Nephron progenitor cell (in vitro differentiated cells): Measurements from ENCODE around the gene FAM156A.
"Not testable (repeated sequence)": the region's sequence is repeated elsewhere in the genome, so short reads cannot be mapped to it uniquely, and the experiment has no call there.

ENCODE experiments used
- DNase-seq: peaks from one replicate; pipeline ENCODE4 v3.0.0; 2021
- H3K27ac Mint-ChIP-seq: 2 replicates; pipeline ENCODE4 v1.8.0; 2021; ENCODE audit warnings: mild to moderate bottlenecking, moderate library complexity, mixed read lengths
- H3K27me3 Mint-ChIP-seq: 2 replicates; pipeline ENCODE4 v1.8.0; 2021; ENCODE audit warnings: mild to moderate bottlenecking, low read depth, mixed read lengths; ENCODE audit not compliant: poor library complexity
- H3K36me3 Mint-ChIP-seq: 2 replicates; pipeline ENCODE4 v1.8.0; 2021; ENCODE audit warnings: low read depth, mixed read lengths
- H3K4me1 Mint-ChIP-seq: 2 replicates; pipeline ENCODE4 v1.8.0; 2021; ENCODE audit warnings: mixed read lengths
- H3K4me3 Mint-ChIP-seq: 2 replicates; pipeline ENCODE4 v1.8.0; 2021; ENCODE audit warnings: mild to moderate bottlenecking, moderate library complexity, mixed read lengths
- H3K9me3 Mint-ChIP-seq: 2 replicates; pipeline ENCODE4 v1.8.0; 2021; ENCODE audit warnings: mild to moderate bottlenecking, moderate library complexity, mixed read lengths
- CTCF ChIP-seq: fragments of 200-600 bp; sonication (generic); IDR thresholded peaks from 2 replicates; pipeline ENCODE4 v1.5.0; 2021; ENCODE audit warnings: antibody characterized with exemption

Gene FAM156A

GRCh38 chrX:52933976-52934703 lies 24.2 kb downstream of the FAM156A start:
- H3K36me3 Mint-ChIP-seq = no peaks in the 10 kb centered on the region
- H3K27me3 Mint-ChIP-seq = peaks cover 10% of the 10 kb centered on the region
- DNase-seq = no peak
- no peak for TF ChIP-seq CTCF
- peak overlapping the region; percentile 99 for H3K27ac Mint-ChIP-seq
- peaks cover 14% of the 10 kb centered on the region for H3K4me1 Mint-ChIP-seq
- peak overlapping the region; percentile 89 for H3K4me3 Mint-ChIP-seq
- peaks cover 37% of the 10 kb centered on the region for H3K9me3 Mint-ChIP-seq

GRCh38 chrX:52933213-52933612 lies 25.1 kb downstream of the FAM156A start:
- no peak for DNase-seq
- H3K27me3 Mint-ChIP-seq = peaks cover 10% of the 10 kb centered on the region
- H3K4me3 Mint-ChIP-seq = no peak overlapping the region
- TF ChIP-seq CTCF = no peak
- no peaks in the 10 kb centered on the region for H3K36me3 Mint-ChIP-seq
- H3K9me3 Mint-ChIP-seq = peaks cover 44% of the 10 kb centered on the region
- peaks cover 14% of the 10 kb centered on the region for H3K4me1 Mint-ChIP-seq
- H3K27ac Mint-ChIP-seq = no peak overlapping the region

- not testable (repeated sequence) for H3K27ac Mint-ChIP-seq, H3K27me3 Mint-ChIP-seq, H3K36me3 Mint-ChIP-seq, H3K4me3 Mint-ChIP-seq, DNase-seq
- H3K9me3 Mint-ChIP-seq = peaks cover 45% of the 10 kb centered on the region
- H3K4me1 Mint-ChIP-seq = peaks cover 19% of the 10 kb centered on the region
Observed at GRCh38 chrX:52930214-52930613, 28.1 kb downstream of the FAM156A start.

GRCh38 chrX:52923781-52924241 lies 34.5 kb downstream of the FAM156A start:
- Mint-ChIP-seq H3K4me1 (peaks cover 18% of the 10 kb centered on the region), H3K9me3 (peaks cover 36% of the 10 kb centered on the region), H3K36me3 (no peaks in the 10 kb centered on the region), H3K4me3 (no peak overlapping the region), H3K27ac (no peak overlapping the region), H3K27me3 (no peaks in the 10 kb centered on the region)
- no peak for TF ChIP-seq CTCF
- DNase-seq = no peak

- not testable (repeated sequence) for H3K27ac Mint-ChIP-seq, H3K9me3 Mint-ChIP-seq, H3K27me3 Mint-ChIP-seq, H3K36me3 Mint-ChIP-seq, H3K4me3 Mint-ChIP-seq, DNase-seq, H3K4me1 Mint-ChIP-seq
Observed at GRCh38 chrX:52914704-52915103, 43.6 kb downstream of the FAM156A start.

- H3K36me3 Mint-ChIP-seq, H3K9me3 Mint-ChIP-seq, H3K4me3 Mint-ChIP-seq, H3K27ac Mint-ChIP-seq, H3K4me1 Mint-ChIP-seq, DNase-seq, H3K27me3 Mint-ChIP-seq: not testable (repeated sequence)
Observed at GRCh38 chrX:52913681-52914080, 44.6 kb downstream of the FAM156A start.

GRCh38 chrX:52909313-52909969 lies 48.9 kb downstream of the FAM156A start:
- not testable (repeated sequence) for H3K27ac Mint-ChIP-seq, H3K27me3 Mint-ChIP-seq, H3K36me3 Mint-ChIP-seq, DNase-seq, H3K9me3 Mint-ChIP-seq, H3K4me1 Mint-ChIP-seq, H3K4me3 Mint-ChIP-seq

- H3K36me3 Mint-ChIP-seq, H3K4me3 Mint-ChIP-seq, DNase-seq, H3K27ac Mint-ChIP-seq, H3K9me3 Mint-ChIP-seq, H3K27me3 Mint-ChIP-seq, H3K4me1 Mint-ChIP-seq: not testable (repeated sequence)
Observed at GRCh38 chrX:52907900-52908299, 50.4 kb downstream of the FAM156A start.

GRCh38 chrX:52907137-52907536 lies 51.2 kb downstream of the FAM156A start:
- H3K4me1 Mint-ChIP-seq, H3K9me3 Mint-ChIP-seq, DNase-seq, H3K36me3 Mint-ChIP-seq, H3K27me3 Mint-ChIP-seq, H3K4me3 Mint-ChIP-seq, H3K27ac Mint-ChIP-seq: not testable (repeated sequence)

- not testable (repeated sequence) for H3K27me3 Mint-ChIP-seq, H3K27ac Mint-ChIP-seq, H3K4me1 Mint-ChIP-seq, H3K36me3 Mint-ChIP-seq, DNase-seq, H3K4me3 Mint-ChIP-seq, H3K9me3 Mint-ChIP-seq
Observed at GRCh38 chrX:52906072-52906471, 52.2 kb downstream of the FAM156A start.

- not testable (repeated sequence) for H3K9me3 Mint-ChIP-seq, H3K27me3 Mint-ChIP-seq, DNase-seq, H3K27ac Mint-ChIP-seq, H3K4me3 Mint-ChIP-seq, H3K36me3 Mint-ChIP-seq, H3K4me1 Mint-ChIP-seq
Observed at GRCh38 chrX:52905531-52905930, 52.8 kb downstream of the FAM156A start.
